IgD-negative memory B cell (primary cell): ENCODE results near the gene NAA11. TPM values are rescaled to one million over a fixed set of nuclear protein-coding genes. Genes with fewer than 3 reads are reported as not detected.
"Not testable (repeated sequence)": the region's sequence is repeated elsewhere in the genome, so short reads cannot be mapped to it uniquely, and the experiment has no call there.

Experiments used
- H3K27ac Mint-ChIP-seq, 3 donors: one replicate each; pipeline ENCODE4 v1.8.0; 2020 to 2022; ENCODE audit warnings: mild to moderate bottlenecking in 3 of 3, mixed read lengths in 3 of 3, moderate library complexity in 1 of 3
- H3K27me3 Mint-ChIP-seq: one replicate; pipeline ENCODE4 v1.8.0; 2021; ENCODE audit warnings: mixed read lengths
- H3K36me3 Mint-ChIP-seq: one replicate; pipeline ENCODE4 v1.8.0; 2020; ENCODE audit warnings: mild to moderate bottlenecking, mixed read lengths
- H3K4me1 Mint-ChIP-seq, 3 donors: one replicate each; pipeline ENCODE4 v1.8.0; 2020 to 2022; ENCODE audit warnings: mixed read lengths in 3 of 3, mild to moderate bottlenecking in 1 of 3
- H3K4me3 Mint-ChIP-seq, 4 donors: one replicate each; pipeline ENCODE4 v1.8.0; 2020 to 2022; ENCODE audit warnings: mild to moderate bottlenecking in 4 of 4, mixed read lengths in 4 of 4, moderate library complexity in 3 of 4
- H3K9me3 Mint-ChIP-seq, 3 donors: one replicate each; pipeline ENCODE4 v1.8.0; 2020 to 2021; ENCODE audit warnings: mixed read lengths in 3 of 3, mild to moderate bottlenecking in 1 of 3
- polyA plus RNA-seq: library from polyadenylated mRNA; unstranded; fragments of 300-500 nt; fragmentation: Illumina TruSeq; gene quantifications from one replicate; pipeline ENCODE4 v1.2.3, GENCODE V29; 2021

NAA11 gene
- polyA plus RNA-seq, 1 donor from 2014 or later: not detected

- no peak overlapping the region for H3K27ac Mint-ChIP-seq
- peaks cover 4% of the 10 kb centered on the region for H3K36me3 Mint-ChIP-seq
- peaks cover 5% of the 10 kb centered on the region for H3K27me3 Mint-ChIP-seq
- H3K4me1 Mint-ChIP-seq: peaks cover 0 to 1% (median 0%) of the 10 kb centered on the region in 3 donors
- no peaks in the 10 kb centered on the region for H3K9me3 Mint-ChIP-seq
- H3K4me3 Mint-ChIP-seq: no peak overlapping the region
These were observed 31.8 kb downstream of the NAA11 start for GRCh38 chr4:79294064-79294463.

- Mint-ChIP-seq H3K36me3 (peaks cover 4% of the 10 kb centered on the region), H3K27ac (no peak overlapping the region), H3K27me3 (peaks cover 5% of the 10 kb centered on the region), H3K9me3 (no peaks in the 10 kb centered on the region), H3K4me1 (peaks cover 0 to 2% (median 1%) of the 10 kb centered on the region in 3 donors), H3K4me3 (no peak overlapping the region)
These were observed 33.9 kb downstream of the NAA11 start for GRCh38 chr4:79292008-79292407.

DNA sequence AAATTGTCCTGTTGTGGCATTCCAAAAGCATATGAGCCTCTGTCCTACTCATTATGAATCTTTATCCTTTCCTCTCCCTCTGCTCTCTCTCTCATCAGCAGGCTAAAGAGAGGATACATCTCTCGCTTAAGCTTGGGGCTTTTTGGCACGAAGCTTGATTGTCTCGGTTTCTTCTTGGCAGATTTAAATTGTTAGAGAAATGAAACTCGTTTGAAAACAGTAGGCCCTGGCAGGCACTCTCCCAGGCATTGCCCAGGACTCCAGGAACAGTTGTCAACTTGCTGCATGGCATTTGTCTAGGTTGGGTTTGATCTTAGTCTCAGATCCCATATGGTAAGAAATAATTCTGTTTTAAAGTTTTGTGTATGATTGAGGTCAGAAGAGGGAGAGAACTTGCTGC lies 35.5 kb downstream of the NAA11 start:
- H3K4me3 Mint-ChIP-seq: no peak overlapping the region
- no peaks in the 10 kb centered on the region for H3K9me3 Mint-ChIP-seq
- no peaks in the 10 kb centered on the region for H3K27me3 Mint-ChIP-seq
- H3K36me3 Mint-ChIP-seq: peaks cover 4% of the 10 kb centered on the region
- H3K4me1 Mint-ChIP-seq: peaks cover 0 to 2% (median 1%) of the 10 kb centered on the region in 3 donors
- no peak overlapping the region for H3K27ac Mint-ChIP-seq

GRCh38 chr4:79288185-79288584 lies 37.7 kb downstream of the NAA11 start:
- no peaks in the 10 kb centered on the region for H3K9me3 Mint-ChIP-seq
- H3K27ac Mint-ChIP-seq: no peak overlapping the region
- H3K4me1 Mint-ChIP-seq: peaks cover 0 to 2% (median 1%) of the 10 kb centered on the region in 3 donors
- peaks cover 2% of the 10 kb centered on the region for H3K36me3 Mint-ChIP-seq
- no peaks in the 10 kb centered on the region for H3K27me3 Mint-ChIP-seq
- H3K4me3 Mint-ChIP-seq: no peak overlapping the region

DNA sequence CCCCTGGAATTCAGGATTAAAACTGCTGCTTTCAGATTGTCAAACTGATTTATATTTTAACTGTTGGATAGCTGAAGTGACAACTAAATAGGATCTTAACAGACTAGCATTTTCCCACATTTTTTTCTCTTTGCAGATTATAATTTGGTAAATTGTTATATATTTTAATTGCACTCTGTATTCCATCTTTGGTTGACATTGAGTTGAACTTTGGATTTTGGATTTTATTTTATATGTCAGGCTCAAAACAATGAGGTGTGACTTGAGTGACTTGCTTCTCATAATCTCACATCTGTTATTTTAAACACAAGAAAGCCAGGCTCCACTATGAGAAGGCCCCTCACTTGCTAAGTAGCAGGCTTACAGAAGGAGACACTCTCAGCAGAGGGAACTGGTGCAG lies 38.1 kb downstream of the NAA11 start:
- no peaks in the 10 kb centered on the region for H3K27me3 Mint-ChIP-seq
- no peak overlapping the region for H3K27ac Mint-ChIP-seq
- H3K9me3 Mint-ChIP-seq: no peaks in the 10 kb centered on the region
- peaks cover 2% of the 10 kb centered on the region for H3K36me3 Mint-ChIP-seq
- H3K4me3 Mint-ChIP-seq: no peak overlapping the region
- H3K4me1 Mint-ChIP-seq: peaks cover 0 to 2% (median 1%) of the 10 kb centered on the region in 3 donors

DNA sequence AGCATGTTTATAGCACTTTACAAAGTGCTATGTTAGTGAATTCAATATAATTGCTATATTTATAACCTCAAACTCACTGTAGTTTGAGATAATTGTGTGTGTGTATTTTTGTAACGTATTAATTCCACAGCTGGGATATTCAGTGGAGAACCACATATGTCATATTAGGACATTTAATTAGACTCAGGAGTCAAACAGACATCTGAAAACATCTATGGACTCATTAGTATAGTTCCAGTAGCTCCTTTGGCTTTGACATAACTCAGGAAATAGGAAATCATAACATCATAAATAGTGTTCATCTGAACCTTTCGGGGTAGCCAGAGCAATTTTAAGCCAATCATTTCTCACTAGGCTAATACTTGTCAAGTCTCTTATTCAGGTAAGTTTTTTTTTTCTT lies 38.8 kb downstream of the NAA11 start:
- no peaks in the 10 kb centered on the region for H3K27me3 Mint-ChIP-seq
- no peak overlapping the region for H3K27ac Mint-ChIP-seq
- H3K4me1 Mint-ChIP-seq: peaks cover 0 to 2% (median 1%) of the 10 kb centered on the region in 3 donors
- H3K36me3 Mint-ChIP-seq: peaks cover 2% of the 10 kb centered on the region
- no peaks in the 10 kb centered on the region for H3K9me3 Mint-ChIP-seq
- no peak overlapping the region for H3K4me3 Mint-ChIP-seq

DNA sequence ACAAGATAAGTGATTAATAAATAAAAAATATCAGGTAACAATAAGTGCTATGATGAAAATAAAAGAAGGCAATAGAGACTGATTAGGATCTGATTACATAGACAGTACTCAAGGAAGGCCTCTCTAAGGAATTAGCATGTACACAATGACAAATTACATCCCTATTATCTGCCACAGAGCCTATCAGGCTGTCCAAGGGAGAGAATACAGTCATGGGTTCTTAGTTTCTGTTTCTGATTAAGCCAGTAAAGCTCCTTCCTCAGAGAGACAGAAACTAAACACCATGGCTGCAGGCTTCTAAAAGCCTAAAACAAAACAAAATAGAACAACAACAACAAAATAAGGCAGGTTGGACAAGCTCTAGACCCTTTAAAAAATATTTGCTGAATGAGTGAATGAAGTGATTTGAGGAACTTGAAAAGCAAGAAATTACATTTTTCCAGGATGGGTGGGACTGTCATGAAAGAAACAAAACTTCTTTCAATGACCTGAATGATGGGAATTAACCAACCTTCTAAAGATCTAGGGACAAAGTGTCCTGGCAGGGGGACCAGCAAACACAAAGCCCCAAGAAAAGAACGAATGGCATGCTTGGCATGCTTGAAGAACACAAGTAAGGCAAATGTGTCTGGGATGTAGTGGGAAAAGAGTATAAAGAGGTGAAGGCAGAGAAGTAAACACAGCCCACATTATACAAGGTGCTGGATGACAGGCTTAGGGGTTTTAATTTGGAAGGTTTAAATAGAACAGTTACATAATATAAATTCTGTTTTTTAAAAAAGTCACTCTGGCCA lies 44.1 kb downstream of the NAA11 start:
- H3K4me3 Mint-ChIP-seq: no peak overlapping the region
- H3K36me3 Mint-ChIP-seq: no peaks in the 10 kb centered on the region
- no peaks in the 10 kb centered on the region for H3K9me3 Mint-ChIP-seq
- no peaks in the 10 kb centered on the region for H3K4me1 Mint-ChIP-seq
- H3K27me3 Mint-ChIP-seq: no peaks in the 10 kb centered on the region
- no peak overlapping the region for H3K27ac Mint-ChIP-seq

DNA sequence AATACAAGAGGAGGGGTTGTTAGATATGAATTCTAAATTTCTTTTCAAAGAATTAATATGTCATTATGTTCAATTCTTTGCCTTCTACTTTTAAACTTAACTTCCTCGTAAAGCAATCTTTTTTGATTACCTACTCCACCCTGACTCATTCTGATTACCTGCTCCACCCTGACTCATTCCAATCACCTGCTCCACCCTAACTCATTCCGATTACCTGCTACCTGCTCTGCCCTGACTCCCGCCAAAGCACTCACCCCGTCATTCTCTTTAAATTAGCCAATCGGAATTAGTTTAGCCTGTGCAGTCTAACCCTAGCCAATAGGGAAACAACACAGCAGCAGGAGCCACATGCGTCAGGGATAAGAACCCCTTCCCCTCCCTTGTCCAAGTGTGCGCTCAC lies 48.4 kb downstream of the NAA11 start:
- not testable (repeated sequence) for H3K9me3 Mint-ChIP-seq, H3K4me3 Mint-ChIP-seq, H3K36me3 Mint-ChIP-seq, H3K27me3 Mint-ChIP-seq, H3K27ac Mint-ChIP-seq, H3K4me1 Mint-ChIP-seq

GRCh38 chr4:79273915-79274314 lies 51.9 kb downstream of the NAA11 start:
- Mint-ChIP-seq H3K9me3 (no peaks in the 10 kb centered on the region), H3K4me3 (no peak overlapping the region), H3K36me3 (no peaks in the 10 kb centered on the region), H3K27ac (no peak overlapping the region), H3K4me1 (no peaks in the 10 kb centered on the region), H3K27me3 (no peaks in the 10 kb centered on the region)

GRCh38 chr4:79272761-79273160 lies 53.1 kb downstream of the NAA11 start:
- no peak overlapping the region for H3K4me3 Mint-ChIP-seq
- no peaks in the 10 kb centered on the region for H3K9me3 Mint-ChIP-seq
- no peaks in the 10 kb centered on the region for H3K36me3 Mint-ChIP-seq
- no peak overlapping the region for H3K27ac Mint-ChIP-seq
- no peaks in the 10 kb centered on the region for H3K27me3 Mint-ChIP-seq
- H3K4me1 Mint-ChIP-seq: no peaks in the 10 kb centered on the region

- Mint-ChIP-seq H3K4me1 (no peaks in the 10 kb centered on the region), H3K27me3 (no peaks in the 10 kb centered on the region), H3K27ac (no peak overlapping the region), H3K9me3 (no peaks in the 10 kb centered on the region), H3K4me3 (no peak overlapping the region), H3K36me3 (peaks cover under 1% of the 10 kb centered on the region)
These were observed 53.7 kb downstream of the NAA11 start for GRCh38 chr4:79272126-79272525.

DNA sequence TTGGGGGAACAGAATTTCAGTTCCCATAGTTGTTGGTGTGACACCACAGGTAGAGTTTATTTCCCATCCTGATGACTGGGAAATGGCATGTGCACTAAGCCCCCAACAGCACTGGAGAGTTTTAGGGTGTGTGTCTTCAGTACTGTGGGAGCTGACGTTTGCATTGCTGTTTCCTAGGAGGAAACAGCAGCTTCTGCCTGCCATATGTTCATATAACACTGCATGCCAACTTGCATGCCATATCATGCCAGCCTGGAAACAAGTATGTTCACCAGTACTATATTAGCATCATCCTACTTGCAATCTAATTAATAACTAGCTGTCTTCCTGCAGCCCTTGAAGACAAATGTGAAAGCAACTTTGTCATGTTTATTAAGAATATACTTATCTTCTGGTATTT lies 58.2 kb downstream of the NAA11 start:
- H3K27me3 Mint-ChIP-seq: no peaks in the 10 kb centered on the region
- no peaks in the 10 kb centered on the region for H3K9me3 Mint-ChIP-seq
- peaks cover 2% of the 10 kb centered on the region for H3K36me3 Mint-ChIP-seq
- H3K27ac Mint-ChIP-seq: no peak overlapping the region
- no peak overlapping the region for H3K4me3 Mint-ChIP-seq
- no peaks in the 10 kb centered on the region for H3K4me1 Mint-ChIP-seq

Other genes with a start within 250 kb of the NAA11 start
- gene GK2, start 82.2 kb upstream of the NAA11 start, polyA plus RNA-seq: not detected